IMR-90 (cell line): ENCODE data around the gene SH3RF1. TPM values are rescaled to one million over a fixed set of nuclear protein-coding genes. Genes with fewer than 3 reads are reported as not detected.

ENCODE experiments used
- ATAC-seq: fragments of 200-7000 bp; cut with Tn5 transposase; 2 replicates; pipeline ENCODE4 v1.9.1; 2020; ENCODE audit warnings: low read depth, mild to moderate bottlenecking, moderate library complexity
- BruUV-seq: library from RNA; stranded (reverse); fragments of 400-500 nt; replicated peaks from 2 replicates; lab custom pipeline; 2021; lab: Mats Ljungman, UMichigan
- CTCF ChIA-PET: fragments of 300-600 bp; formaldehyde crosslinking; extraction: SDS; loops from one replicate; lab custom pipeline; 2021; ENCODE audit warnings: antibody characterized with exemption; lab: Yijun Ruan, JAX
- POLR2A ChIA-PET: fragments of 300-600 bp; sonication (Branson Sonifier 250); formaldehyde crosslinking; loops from one replicate; lab custom pipeline; 2022; ENCODE audit warnings: antibody characterized with exemption; ENCODE audit not compliant: unreplicated experiment; lab: Charles Lee
- DNase-seq: peaks from one replicate; pipeline ENCODE4 v3.0.0; 2013
- H2AFZ ChIP-seq: replicated peaks from 2 replicates; pipeline ENCODE3; 2013; ENCODE audit warnings: low read length, mild to moderate bottlenecking; ENCODE audit not compliant: poor library complexity
- H2AK5ac ChIP-seq: 2 replicates; pipeline ENCODE4 v1.6.1; 2013; ENCODE audit warnings: low read depth, low read length, inconsistent platforms
- H2AK9ac ChIP-seq: replicated peaks from 2 replicates; pipeline ENCODE3; 2013; ENCODE audit warnings: mild to moderate bottlenecking, low read depth, low read length, moderate library complexity; ENCODE audit not compliant: poor library complexity
- H2BK120ac ChIP-seq: 2 replicates; pipeline ENCODE4 v1.6.1; 2013; ENCODE audit warnings: low read depth, low read length, inconsistent platforms
- H2BK15ac ChIP-seq: 3 replicates; pipeline ENCODE4 v1.6.1; 2013; ENCODE audit warnings: low read depth, low read length, inconsistent platforms
- H2BK20ac ChIP-seq: 2 replicates; pipeline ENCODE4 v1.6.1; 2013; ENCODE audit warnings: low read depth, mild to moderate bottlenecking, inconsistent platforms, low read length, moderate library complexity
- H2BK5ac ChIP-seq: 2 replicates; pipeline ENCODE4 v1.6.1; 2013; ENCODE audit warnings: mild to moderate bottlenecking, low read depth, low read length, inconsistent platforms; ENCODE audit not compliant: poor library complexity, severe bottlenecking
- H3K14ac ChIP-seq: replicated peaks from 2 replicates; pipeline ENCODE4 v1.6.1; 2013; ENCODE audit warnings: low read depth, low read length, inconsistent platforms
- H3K18ac ChIP-seq: 2 replicates; pipeline ENCODE4 v1.6.1; 2013; ENCODE audit warnings: low read depth, low read length, control low read depth
- H3K23ac ChIP-seq: 2 replicates; pipeline ENCODE4 v1.6.1; 2013; ENCODE audit warnings: low read depth, low read length, inconsistent platforms
- H3K27ac ChIP-seq: 2 replicates; pipeline ENCODE4 v1.5.1; 2013; ENCODE audit warnings: mild to moderate bottlenecking, control low read depth, low read length; ENCODE audit not compliant: insufficient read depth
- H3K27me3 ChIP-seq: 2 replicates; pipeline ENCODE4 v1.6.1; 2013; ENCODE audit warnings: low read length; ENCODE audit not compliant: control insufficient read depth, insufficient read depth
- H3K36me3 ChIP-seq: 2 replicates; pipeline ENCODE4 v1.6.1; 2013; ENCODE audit warnings: low read length, mixed read lengths; ENCODE audit not compliant: control insufficient read depth, insufficient read depth
- H3K4ac ChIP-seq: 2 replicates; pipeline ENCODE4 v1.6.1; 2013; ENCODE audit warnings: low read depth, low read length, inconsistent platforms
- H3K4me1 ChIP-seq: 2 replicates; pipeline ENCODE4 v1.6.1; 2013; ENCODE audit warnings: low read length, mixed read lengths; ENCODE audit not compliant: control insufficient read depth, insufficient read depth
- H3K4me2 ChIP-seq: 2 replicates; pipeline ENCODE4 v1.6.1; 2013; ENCODE audit warnings: low read depth, mild to moderate bottlenecking, control low read depth, low read length, moderate library complexity
- H3K4me3 ChIP-seq: 2 replicates; pipeline ENCODE4 v1.5.1; 2013; ENCODE audit warnings: low read depth, mild to moderate bottlenecking, control low read depth, low read length, moderate library complexity; ENCODE audit not compliant: insufficient read depth
- H3K56ac ChIP-seq: 2 replicates; pipeline ENCODE4 v1.6.1; 2013; ENCODE audit warnings: low read length, inconsistent platforms; ENCODE audit not compliant: insufficient read depth; ENCODE audit errors: extremely low read depth
- H3K79me1 ChIP-seq, 2 experiments: 2 replicates each; pipeline ENCODE4 v1.6.1; 2013; ENCODE audit warnings: low read length in 2 of 2, inconsistent platforms in 1 of 2, low read depth in 1 of 2
- H3K9ac ChIP-seq: 2 replicates; pipeline ENCODE4 v1.6.1; 2013; ENCODE audit warnings: low read depth, low read length, control low read depth
- H3K9me1 ChIP-seq: 2 replicates; pipeline ENCODE4 v1.6.1; 2013; ENCODE audit warnings: low read length, inconsistent platforms; ENCODE audit not compliant: insufficient read depth
- H3K9me3 ChIP-seq: 2 replicates; pipeline ENCODE4 v1.6.1; 2013; ENCODE audit warnings: low read length; ENCODE audit not compliant: control insufficient read depth, insufficient read depth
- H4K20me1 ChIP-seq: 2 replicates; pipeline ENCODE4 v1.6.1; 2013; ENCODE audit warnings: low read length, inconsistent platforms; ENCODE audit not compliant: insufficient read depth
- H4K5ac ChIP-seq: 2 replicates; pipeline ENCODE4 v1.6.1; 2013; ENCODE audit warnings: mild to moderate bottlenecking, low read depth, low read length, control low read depth
- H4K8ac ChIP-seq, 2 experiments: 2 replicates each; pipeline ENCODE4 v1.6.1; 2013; ENCODE audit warnings: low read depth in 2 of 2, low read length in 2 of 2, control low read depth in 1 of 2, inconsistent platforms in 1 of 2
- H4K91ac ChIP-seq: 2 replicates; pipeline ENCODE4 v1.6.1; 2013; ENCODE audit warnings: low read depth, low read length, inconsistent platforms; ENCODE audit not compliant: insufficient read depth
- CEBPB ChIP-seq: IDR thresholded peaks from 2 replicates; pipeline ENCODE4 v1.6.1; 2012; ENCODE audit warnings: low read depth, low read length, improper control_type of control experiment
- CHD1 ChIP-seq: IDR thresholded peaks from 2 replicates; pipeline ENCODE4 v1.6.1; 2012; ENCODE audit warnings: low read depth, low read length, improper control_type of control experiment
- CTCF ChIP-seq: conservative IDR thresholded peaks from 2 replicates; pipeline ENCODE4 v1.5.1; 2012; ENCODE audit warnings: mild to moderate bottlenecking, low read depth, low read length, improper control_type of control experiment
- MAZ ChIP-seq: IDR thresholded peaks from 2 replicates; pipeline ENCODE4 v1.6.1; 2012; ENCODE audit warnings: low read depth, mild to moderate bottlenecking, low read length, improper control_type of control experiment, moderate library complexity, borderline replicate concordance
- NFE2L2 ChIP-seq: fragments of 150-350 bp; IDR thresholded peaks from 2 replicates; pipeline ENCODE4 v1.6.1; 2016; ENCODE audit warnings: low read depth, mild to moderate bottlenecking, low read length
- POLR2A ChIP-seq: IDR thresholded peaks from 2 replicates; pipeline ENCODE4 v1.6.1; 2012; ENCODE audit warnings: mild to moderate bottlenecking, low read depth, low read length
- RAD21 ChIP-seq: IDR thresholded peaks from 2 replicates; pipeline ENCODE4 v1.6.1; 2012; ENCODE audit warnings: low read length, improper control_type of control experiment
- RFX5 ChIP-seq: IDR thresholded peaks from 2 replicates; pipeline ENCODE4 v1.8.0; 2012; ENCODE audit warnings: low read depth, mild to moderate bottlenecking, low read length, moderate library complexity
- SMC3 ChIP-seq: fragments of 150-350 bp; IDR thresholded peaks from 2 replicates; pipeline ENCODE4 v1.6.1; 2016; ENCODE audit warnings: low read depth, mild to moderate bottlenecking, antibody characterized with exemption, low read length, moderate library complexity
- WGBS, 2 experiments: methylation state at CpG; one replicate each; pipeline versions ENCODE4 v1.1.5 to v1.1.7; 2013; ENCODE audit warnings: missing lambda C conversion rate in 2 of 2; ENCODE audit not compliant: insufficient read length in 1 of 2; ENCODE audit errors: extremely low coverage in 2 of 2; 5-methylcytosine and 5-hydroxymethylcytosine counted together
- dilution Hi-C: fragments of 300-500 bp; cut with HindIII; formaldehyde crosslinking; loops from one replicate; pipeline ENCODE4 v1.14.3; 2018; ENCODE audit warnings: low sequenced_read_pairs; ENCODE audit not compliant: unreplicated experiment
- in situ Hi-C: fragments of 300-500 bp; cut with MboI; formaldehyde crosslinking; loops from 3 replicates; pipeline ENCODE4 v1.14.3; 2019; ENCODE audit warnings: low sequenced_read_pairs, inconsistent platforms, mixed read lengths
- intact Hi-C: fragments of 100-400 bp; cut with micrococcal nuclease; formaldehyde crosslinking; loops from 2 replicates; pipeline ENCODE4 v1.10.0; 2022
- polyA plus RNA-seq, 3 experiments: library from polyadenylated mRNA; depleted of rRNA; stranded (reverse); fragments of >200 nt; gene quantifications; 2 replicates each; pipeline ENCODE4 v1.2.3, GENCODE V29; 2012; ENCODE audit warnings: low replicate concordance in 1 of 3
- total RNA-seq: library from RNA; depleted of rRNA; stranded (reverse); fragments of >200 nt; gene quantifications from 2 replicates; pipeline ENCODE4 v1.2.3, GENCODE V29; 2012

Gene SH3RF1
- total and polyA plus RNA-seq, 2 of the 4 experiments (the other 2 are of a cell fraction) = 22.0 to 29.8 TPM

GRCh38 chr4:169256856-169257761 is 13.6 kb downstream of the SH3RF1 start:
- H4K20me1 ChIP-seq = peaks cover 77% of the 10 kb centered on the region
- H3K36me3 ChIP-seq = no peaks in the 10 kb centered on the region
- ATAC-seq = no peak
- BruUV-seq = no TSS peak
- H3K56ac ChIP-seq = no peak overlapping the region
- peak overlapping the region; percentile 14 for H2AK5ac ChIP-seq
- dilution Hi-C loops (no loop called here), intact Hi-C loops (no loop called here), in situ Hi-C loops (no loop called here)
- H3K9ac ChIP-seq = no peak overlapping the region
- H3K4me1 ChIP-seq = peaks cover 31% of the 10 kb centered on the region
- ChIA-PET POLR2A (no interaction called here), CTCF (interaction anchor here (0.6 kb wide), 1 partner anchor 48 kb away, joined by 6 read pairs; no protein-coding TSS in a partner anchor)
- H3K9me1 ChIP-seq = peaks cover 15% of the 10 kb centered on the region
- H2BK5ac ChIP-seq = peak overlapping the region; percentile 14
- H4K8ac ChIP-seq = peak overlapping the region in 1 of 2 experiments; percentile 9; a peak in 1 of 4 replicates
- H3K27ac ChIP-seq = no peak overlapping the region
- H3K18ac ChIP-seq = no peak overlapping the region
- H3K79me1 ChIP-seq = peaks cover 9 to 73% of the 10 kb centered on the region in 2 experiments
- H2BK120ac ChIP-seq = no peak overlapping the region
- no peak overlapping the region for H4K5ac ChIP-seq
- H3K9me3 ChIP-seq = no peaks in the 10 kb centered on the region
- H2BK20ac ChIP-seq = no peak overlapping the region
- H3K23ac ChIP-seq = peak overlapping the region; percentile 68; the same call in 1 of the 2 replicates
- no peaks in the 10 kb centered on the region for H3K27me3 ChIP-seq
- DNase-seq = no peak
- H2BK15ac ChIP-seq = no peak overlapping the region; the same call in 2 of the 3 replicates
- H3K4me2 ChIP-seq = no peak overlapping the region
- 0 out of 2 replicates have a peak overlapping the region, but pooled peaks have one; percentile 16 for H3K4ac ChIP-seq
- H4K91ac ChIP-seq = no peak overlapping the region
- WGBS, 2 experiments = 100% methylated on average over 1 of the region's 4 CpGs; no CpG with 5 or more reads in 1 of the 2 experiments
- no peak overlapping the region for H2AFZ ChIP-seq
- H2AK9ac ChIP-seq = no peak overlapping the region
- no peak overlapping the region for H3K4me3 ChIP-seq
- peak overlapping the region; percentile 16; the same call in 1 of the 2 replicates for H3K14ac ChIP-seq
- no peak for TF ChIP-seq CEBPB
- TF ChIP-seq RAD21 = no peak
- no peak for TF ChIP-seq RFX5
- TF ChIP-seq CHD1 = no peak
- TF ChIP-seq MAZ = no peak
- TF ChIP-seq CTCF = no peak
- TF ChIP-seq SMC3 = no peak
- TF ChIP-seq NFE2L2 = no peak
- TF ChIP-seq POLR2A = no peak
